Measurements from ENCODE around the gene TCF3. TPM values are rescaled to one million over a fixed set of nuclear protein-coding genes. Genes with fewer than 3 reads are reported as not detected.

The TCF3 gene
- total and polyA plus RNA-seq, 2 of the 8 experiments (the other 6 are each of a cell fraction or from before 2014, with no cell fraction given): 241 to 348 TPM

GRCh38 chr19:1621021-1621420 is 31.4 kb downstream of the TCF3 start (continued):
- TF ChIP-seq CHD2 (IDR thresholded peaks at IDR 0.05; ENCODE audit: low read length) (no peak), MAX (IDR thresholded peaks at IDR 0.05) (no peak), NANOG (IDR thresholded peaks at IDR 0.05; ENCODE audit: insufficient read depth, low read depth, low read length, poor library complexity, severe bottlenecking) (no peak), CHD7 (IDR thresholded peaks at IDR 0.05; ENCODE audit: insufficient replicate concordance, low read length) (no peak)

Data from H1 (cell line).